Endothelial cell of umbilical vein (primary cell): ENCODE measurements around the gene PSMA4. TPM values are rescaled to one million over a fixed set of nuclear protein-coding genes. Genes with fewer than 3 reads are reported as not detected.
"Not testable (repeated sequence)": the region's sequence is repeated elsewhere in the genome, so short reads cannot be mapped to it uniquely, and the experiment has no call there.

Experiments used
- BruUV-seq: library from RNA; stranded (reverse); fragments of 400-500 nt; replicated peaks from 2 replicates; lab custom pipeline; 2021; lab: Mats Ljungman, UMichigan
- CTCF ChIA-PET: fragments of 300-600, 350-600 bp; sonication (Branson Sonifier 250); formaldehyde crosslinking; loops from one replicate; lab custom pipeline; 2021; ENCODE audit warnings: antibody characterized with exemption, inconsistent platforms; lab: Charles Lee
- POLR2A ChIA-PET: fragments of 300-600, 350-600 bp; sonication (Branson Sonifier 250); formaldehyde crosslinking; loops from one replicate; lab custom pipeline; 2021; ENCODE audit warnings: antibody characterized with exemption, inconsistent platforms; lab: Charles Lee
- DNase-seq: peaks from one replicate; pipeline ENCODE4 v3.0.0-alpha.2; 2011; ENCODE audit warnings: low read depth, low spot score
- FAIRE-seq: peaks from 2 replicates; lab custom pipeline; 2011; peaks lifted over from hg19 to GRCh38; lab: Jason Lieb, UNC
- H2AFZ ChIP-seq: 2 replicates; pipeline ENCODE4 v1.6.0; 2012; ENCODE audit warnings: low read depth, low read length, control low read depth, inconsistent platforms
- H3K27ac ChIP-seq: 2 replicates; pipeline ENCODE4 v1.5.1; 2011; ENCODE audit warnings: low read depth, mild to moderate bottlenecking, control low read depth, low read length, moderate library complexity; ENCODE audit not compliant: insufficient read depth
- H3K27me3 ChIP-seq, 2 experiments: 2 replicates each; pipeline versions ENCODE4 v1.6.0 to v1.6.1; 2011; ENCODE audit warnings: low read length in 2 of 2, mixed read lengths in 1 of 2; ENCODE audit not compliant: control insufficient read depth in 2 of 2, insufficient read depth in 2 of 2
- H3K36me3 ChIP-seq, 2 experiments: 2 replicates in 1 of 2; 3 replicates in 1 of 2; pipeline ENCODE4 v1.5.1; 2011; ENCODE audit warnings: low read length in 2 of 2, mild to moderate bottlenecking in 1 of 2, moderate library complexity in 1 of 2; ENCODE audit not compliant: control insufficient read depth in 2 of 2, insufficient read depth in 2 of 2; ENCODE audit errors: extremely low read depth in 1 of 2
- H3K4me1 ChIP-seq: 3 replicates; pipeline ENCODE4 v1.5.1; 2011; ENCODE audit warnings: mild to moderate bottlenecking, low read length; ENCODE audit not compliant: control insufficient read depth, insufficient read depth; ENCODE audit errors: extremely low read depth
- H3K4me2 ChIP-seq: 2 replicates; pipeline ENCODE4 v1.6.1; 2011; ENCODE audit warnings: low read length, control low read depth, mixed read lengths; ENCODE audit not compliant: insufficient read depth
- H3K4me3 ChIP-seq, 3 experiments: fragments of 200-600 bp in 1 of 3; sonication (generic), shearing (Covaris generic) in 1 of 3; replicated peaks in 1 of 3; 2 replicates each; pipeline ENCODE4 v1.5.1; 2011 to 2016; ENCODE audit warnings: control low read depth in 3 of 3, low read length in 3 of 3, mild to moderate bottlenecking in 2 of 3, inconsistent platforms in 1 of 3, low read depth in 1 of 3, moderate library complexity in 1 of 3; ENCODE audit not compliant: insufficient read depth in 1 of 3
- H3K79me2 ChIP-seq: 2 replicates; pipeline ENCODE4 v1.6.0; 2012; ENCODE audit warnings: low read length, inconsistent platforms; ENCODE audit not compliant: control insufficient read depth, insufficient read depth
- H3K9ac ChIP-seq: replicated peaks from 2 replicates; pipeline ENCODE3; 2011; ENCODE audit warnings: low read length, control low read depth; ENCODE audit not compliant: insufficient read depth; ENCODE audit errors: extremely low read depth
- H3K9me1 ChIP-seq: replicated peaks from 3 replicates; pipeline ENCODE4 v1.6.0; 2011; ENCODE audit warnings: mild to moderate bottlenecking, low read length; ENCODE audit not compliant: control insufficient read depth, insufficient read depth; ENCODE audit errors: extremely low read depth
- H3K9me3 ChIP-seq: replicated peaks from 2 replicates; pipeline ENCODE4 v1.5.1; 2012; ENCODE audit warnings: low read length, inconsistent platforms; ENCODE audit not compliant: control insufficient read depth, insufficient read depth
- H4K20me1 ChIP-seq: replicated peaks from 2 replicates; pipeline ENCODE3; 2011; ENCODE audit warnings: mild to moderate bottlenecking, low read length; ENCODE audit not compliant: control insufficient read depth, insufficient read depth; ENCODE audit errors: extremely low read depth
- FOS ChIP-seq: IDR thresholded peaks from 2 replicates; pipeline ENCODE4 v1.6.1; 2011; ENCODE audit warnings: mild to moderate bottlenecking, low read length, moderate library complexity, borderline replicate concordance; ENCODE audit not compliant: insufficient read depth
- GATA2 ChIP-seq: IDR thresholded peaks from 2 replicates; pipeline ENCODE4 v1.7.0; 2011; ENCODE audit warnings: low read depth, mild to moderate bottlenecking, moderate library complexity, mixed read lengths, low read length; ENCODE audit not compliant: insufficient read length, insufficient read depth
- JUN ChIP-seq: IDR thresholded peaks from 2 replicates; pipeline ENCODE4 v1.6.1; 2011; ENCODE audit warnings: borderline replicate concordance, low read depth; ENCODE audit not compliant: insufficient read length, insufficient read depth
- dilution Hi-C: fragments of 300-500 bp; cut with MboI; formaldehyde crosslinking; loops from one replicate; pipeline ENCODE4 v1.15.0; 2019; ENCODE audit warnings: low sequenced_read_pairs; ENCODE audit not compliant: extremely low pct_ligation_motif_present
- intact Hi-C: fragments of 100-400 bp; cut with micrococcal nuclease; formaldehyde crosslinking; loops from one replicate; pipeline ENCODE4 v1.10.0; 2022
- polyA plus RNA-seq, 4 experiments: library from polyadenylated mRNA; depleted of rRNA in 3 of 4; stranded (reverse) in 3 of 4; unstranded in 1 of 4; fragments of >200 nt; gene quantifications; 2 replicates each; pipeline versions ENCODE4 v1.2.1 to v1.2.3, GENCODE V29; 2011 to 2012; ENCODE audit warnings: missing spikeins in 1 of 4
- total RNA-seq: library from RNA; stranded (reverse); gene quantifications from 2 replicates; pipeline ENCODE4 v1.2.3, GENCODE V29; 2021

PSMA4 gene
- total and polyA plus RNA-seq, 2 donors (not counting 3 experiments of a cell fraction or from before 2014, with no cell fraction given), result 250 to 279 TPM

GRCh38 chr15:78539464-78540140 lies 642 bp upstream of the PSMA4 start:
- H3K9me3 ChIP-seq, DNase-seq, FAIRE-seq, H3K9me1 ChIP-seq, dilution Hi-C loops, H4K20me1 ChIP-seq, H3K27me3 ChIP-seq, H3K36me3 ChIP-seq: not testable (repeated sequence)
- Histone ChIP-seq H2AFZ (peak overlapping the region; percentile 92), H3K9ac (peak overlapping the region; percentile 98), H3K4me1 (peaks cover 13% of the 10 kb centered on the region), H3K4me3 (peak overlapping the region; percentile 67 to 96 (median 88)), H3K27ac (peak overlapping the region; percentile 92), H3K79me2 (peaks cover 25% of the 10 kb centered on the region), H3K4me2 (peak overlapping the region; percentile 71)
- peak; percentile 1 for TF ChIP-seq JUN
- CTCF ChIA-PET, result interaction anchor here (1.2 to 2.2 kb wide), 2 partner anchors 26 to 431 kb away, joined by 3 to 27 read pairs; partner anchors contain the start of gene CHRNA5
- TSS peak; percentile 87 for BruUV-seq
- intact Hi-C loops, result loop anchor here (1.0 kb wide), 3 partner anchors 26 to 101 kb away; partner anchors contain the start of genes CHRNA5, HYKK and IREB2
- POLR2A ChIA-PET, result interaction anchor here (1.4 to 1.5 kb wide), 3 partner anchors 25 to 102 kb away, joined by 3 to 7 read pairs (median 4); partner anchors contain the start of genes CHRNA5 and IREB2

GRCh38 chr15:78540871-78541743 lies 863 bp downstream of the PSMA4 start:
- no peaks in the 10 kb centered on the region for H3K27me3 ChIP-seq
- H3K27ac ChIP-seq, result peak overlapping the region; percentile 92
- intact Hi-C loops (loop anchor here (1.0 kb wide), 3 partner anchors 24 to 103 kb away; partner anchors contain the start of genes CHRNA5, HYKK and IREB2), dilution Hi-C loops (no loop called here)
- ChIA-PET POLR2A (interaction anchor here (1.5 kb wide), 1 partner anchor 27 kb away, joined by 4 read pairs; no protein-coding TSS in a partner anchor), CTCF (interaction anchor here (0.9 to 2.2 kb wide), 6 partner anchors 9 to 433 kb away, joined by 3 to 27 read pairs (median 4); partner anchors contain the start of gene CHRNA5)
- H3K4me3 ChIP-seq, result peak overlapping the region; percentile 67 to 96 (median 88)
- peak overlapping the region; percentile 92 for H2AFZ ChIP-seq
- FAIRE-seq, result no peak
- H3K9me1 ChIP-seq, result no peaks in the 10 kb centered on the region
- TF ChIP-seq GATA2, result peak; percentile 50
- TF ChIP-seq FOS, result no peak
- H4K20me1 ChIP-seq, result no peaks in the 10 kb centered on the region
- no peaks in the 10 kb centered on the region for H3K9me3 ChIP-seq
- peak overlapping the region; percentile 98 for H3K9ac ChIP-seq
- TSS peak; percentile 35 for BruUV-seq
- peaks cover 13% of the 10 kb centered on the region for H3K4me1 ChIP-seq
- H3K79me2 ChIP-seq, result peaks cover 25% of the 10 kb centered on the region
- no peak for DNase-seq
- H3K4me2 ChIP-seq, result peak overlapping the region; percentile 87
- H3K36me3 ChIP-seq, result peaks cover 4 to 12% of the 10 kb centered on the region in 2 experiments
